GM18511 (cell line): Measurements from ENCODE around the gene PRPF18.
"Not testable (repeated sequence)": the region's sequence is repeated elsewhere in the genome, so short reads cannot be mapped to it uniquely, and the experiment has no call there.

Experiments
- ATAC-seq: cut with Tn5 transposase; IDR thresholded peaks from one replicate; pipeline ENCODE4 v1.9.1; 2021; ENCODE audit warnings: mild to moderate bottlenecking, moderate library complexity; ENCODE audit not compliant: unreplicated experiment

Gene PRPF18

DNA sequence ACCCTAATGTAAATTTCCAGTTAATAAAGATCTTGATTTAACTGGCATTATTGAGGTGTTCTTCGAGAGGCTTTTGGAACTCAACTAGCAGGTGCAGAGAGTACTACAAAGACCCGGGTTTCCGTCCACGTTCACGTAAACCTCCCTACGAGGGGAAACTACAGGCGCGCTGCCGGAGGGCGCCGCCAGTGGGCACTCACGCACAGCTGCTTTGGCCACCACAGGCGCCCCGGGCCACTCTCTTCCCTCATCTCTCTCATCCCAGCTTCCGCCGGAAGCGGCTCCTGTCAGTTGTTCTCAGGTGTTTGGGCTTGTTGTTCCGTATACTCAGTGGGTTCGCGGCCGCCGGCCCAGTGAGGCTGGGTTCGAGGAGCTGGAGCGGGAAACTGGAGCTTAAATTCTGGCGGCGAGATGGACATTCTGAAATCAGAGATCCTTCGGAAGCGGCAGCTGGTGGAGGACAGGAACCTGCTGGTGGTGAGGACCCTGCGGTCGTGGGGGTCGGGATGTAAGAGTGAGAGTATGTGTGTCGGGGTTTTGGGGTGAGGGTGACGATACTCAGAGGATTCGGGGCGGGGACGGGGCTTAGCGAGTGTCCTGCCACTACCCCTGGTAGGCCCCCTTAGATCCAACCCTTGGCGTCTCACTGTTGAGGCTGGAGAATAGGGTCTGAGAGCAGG lies at the start of gene PRPF18:
PRPF18 (plus strand) TSS at position 290 of the 680 bp plus-strand sequence; CDS start at position 412, 122 bp downstream.
- peak; percentile 100 for ATAC-seq

- not testable (repeated sequence) for ATAC-seq
Measured at GRCh38 chr10:13537985-13538384, 48.8 kb upstream of the PRPF18 start.

GRCh38 chr10:13542533-13542932 lies 44.2 kb upstream of the PRPF18 start:
- ATAC-seq, result no peak

DNA sequence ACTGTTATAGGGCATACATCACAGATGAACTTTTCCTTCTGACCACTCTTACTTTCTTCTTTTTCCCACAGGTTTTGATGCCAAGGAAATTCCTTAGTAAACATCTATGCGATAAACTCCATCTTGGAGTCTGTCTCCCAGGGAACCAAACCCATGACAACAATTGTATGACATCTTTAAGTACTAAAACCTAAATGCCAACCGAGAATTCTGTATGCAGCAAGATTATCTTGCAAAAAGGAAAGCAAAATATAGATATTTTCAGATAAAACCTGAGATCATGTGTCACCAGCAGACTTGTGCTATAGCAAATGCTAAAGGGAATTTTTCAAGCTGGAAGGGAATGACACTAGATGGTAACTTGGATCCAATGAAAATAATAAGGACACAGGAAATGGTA lies 36.0 kb upstream of the PRPF18 start:
- ATAC-seq, result no peak

- no peak for ATAC-seq
Measured at GRCh38 chr10:13555884-13556510, 30.8 kb upstream of the PRPF18 start.

GRCh38 chr10:13559124-13559700 lies 27.6 kb upstream of the PRPF18 start:
- ATAC-seq, result no peak

GRCh38 chr10:13560597-13560996 lies 26.2 kb upstream of the PRPF18 start:
- ATAC-seq, result no peak

DNA sequence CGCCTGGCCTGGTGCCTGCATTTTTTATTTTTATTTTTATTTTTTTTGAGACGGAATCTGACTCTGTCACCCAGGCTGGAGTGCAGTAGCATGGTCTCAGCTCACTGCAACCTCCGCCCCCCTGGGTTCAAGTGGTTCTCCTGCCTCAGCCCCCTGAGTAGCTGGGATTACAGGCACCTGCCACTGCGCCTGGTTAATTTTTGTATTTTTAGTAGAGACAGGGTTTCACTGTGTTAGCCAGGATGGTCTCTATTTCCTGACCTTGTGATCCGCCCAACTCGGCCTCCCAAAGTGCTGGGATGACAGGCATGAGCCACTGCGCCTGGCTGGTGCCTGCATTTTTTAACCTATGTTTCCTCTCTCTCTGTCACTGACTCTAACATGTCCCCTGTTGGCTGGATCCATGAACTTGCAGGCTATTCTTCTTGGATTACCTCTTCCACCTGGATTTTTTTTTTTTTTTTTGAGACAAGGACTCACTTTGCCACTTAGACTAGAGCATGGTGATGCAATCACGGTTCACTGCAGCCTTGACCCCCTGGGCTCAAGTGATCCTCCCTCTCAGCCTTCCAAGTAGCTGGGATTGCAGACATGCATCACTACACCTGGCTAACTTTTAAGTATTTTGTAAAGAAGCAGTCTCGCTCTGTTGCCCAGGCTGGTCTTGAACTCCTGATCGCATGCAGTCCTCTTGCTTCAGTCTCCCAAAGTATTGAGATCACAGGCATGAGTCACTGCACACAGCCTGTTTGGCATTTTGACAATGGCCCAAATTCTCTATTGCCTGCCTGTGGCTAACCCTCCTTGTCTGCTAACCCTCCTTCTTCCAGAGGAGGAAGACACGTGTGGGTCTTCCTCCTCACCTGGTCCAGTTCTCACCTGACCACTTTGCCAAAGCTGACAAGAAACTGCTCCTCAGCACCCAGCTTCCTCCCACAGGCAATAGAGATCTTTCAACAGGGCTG lies 23.0 kb upstream of the PRPF18 start:
- ATAC-seq, result no peak

DNA sequence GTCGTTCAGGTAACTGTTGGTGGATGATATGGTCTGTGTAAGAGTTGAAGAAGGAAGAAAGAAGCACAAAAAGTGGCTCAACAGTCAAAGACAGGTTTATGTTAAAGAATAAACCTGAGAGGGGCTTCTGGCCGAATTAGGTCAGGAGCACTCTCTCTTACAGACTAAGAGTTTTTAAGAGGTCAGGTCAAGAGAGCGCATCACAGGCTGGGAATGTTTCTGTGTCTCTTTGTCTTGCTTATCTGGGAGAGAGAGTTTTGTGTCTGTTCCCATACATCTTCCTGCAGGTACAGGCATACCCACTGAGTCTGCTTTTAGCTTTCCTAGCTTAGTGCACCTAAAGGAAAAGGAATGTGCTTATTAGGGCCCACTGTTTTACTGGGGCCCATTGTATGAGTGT lies 22.2 kb upstream of the PRPF18 start:
- ATAC-seq, result no peak

GRCh38 chr10:13567030-13567429 lies 19.7 kb upstream of the PRPF18 start:
- no peak for ATAC-seq

GRCh38 chr10:13571541-13571940 lies 15.2 kb upstream of the PRPF18 start:
- no peak for ATAC-seq

DNA sequence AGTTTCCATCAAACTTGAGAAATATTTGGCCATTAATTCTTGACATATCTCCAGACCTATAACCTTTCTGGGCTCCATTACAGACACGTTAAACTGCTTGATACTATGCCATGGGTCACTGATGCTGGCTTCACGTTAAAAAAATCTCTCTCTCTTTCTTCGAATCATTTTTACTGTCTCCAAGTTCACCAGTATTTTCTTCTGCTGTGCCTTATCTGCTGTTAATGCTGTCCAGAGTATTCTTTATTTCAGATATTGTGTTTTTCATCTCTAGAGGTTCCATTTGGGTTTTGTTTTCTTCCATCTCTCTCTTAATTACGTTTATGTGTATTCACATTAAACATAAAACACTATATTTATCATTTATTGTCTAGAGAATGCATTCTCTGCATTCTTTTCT lies 12.8 kb upstream of the PRPF18 start:
- no peak for ATAC-seq

GRCh38 chr10:13585195-13585751 lies 1.5 kb upstream of the PRPF18 start:
- no peak for ATAC-seq

DNA sequence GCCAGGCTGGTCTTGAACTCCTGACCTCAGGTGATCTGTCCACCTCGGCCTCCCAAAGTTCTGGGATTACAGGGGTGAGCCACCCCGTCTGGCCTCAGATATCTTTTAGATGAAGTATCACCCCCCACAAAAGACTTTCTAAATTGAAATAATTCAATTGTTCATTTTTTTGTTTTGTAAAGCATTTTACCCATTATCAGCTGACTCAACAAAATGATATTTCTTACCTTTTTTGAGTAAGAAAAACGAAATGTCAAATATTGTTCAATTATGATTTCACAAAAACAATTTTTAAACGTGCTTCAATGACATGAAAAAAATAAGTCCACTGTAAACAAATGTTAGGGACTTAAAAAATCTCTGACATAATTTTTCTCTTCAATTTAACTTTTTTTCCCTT lies 822 bp upstream of the PRPF18 start:
- no peak for ATAC-seq

DNA sequence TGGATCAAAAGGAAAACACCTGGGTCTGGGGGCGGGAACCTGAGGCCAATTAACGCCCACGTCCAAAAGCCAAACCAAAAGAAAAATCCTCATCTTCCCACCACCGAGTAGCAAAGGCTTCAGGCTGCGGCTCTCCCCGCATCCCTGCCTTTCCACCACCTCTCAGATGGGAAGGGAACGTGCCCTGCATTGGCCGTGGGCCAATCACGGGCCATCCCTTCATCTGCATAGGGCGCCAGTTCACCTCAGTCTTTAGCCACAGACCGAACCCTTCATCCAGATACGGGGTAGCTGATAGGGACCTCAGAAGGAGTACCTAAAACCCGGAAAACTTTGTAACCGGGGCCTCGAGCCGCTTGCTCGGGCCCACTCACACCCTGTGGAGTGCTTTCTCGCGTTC lies 626 bp downstream of the PRPF18 start:
- no peak for ATAC-seq

DNA sequence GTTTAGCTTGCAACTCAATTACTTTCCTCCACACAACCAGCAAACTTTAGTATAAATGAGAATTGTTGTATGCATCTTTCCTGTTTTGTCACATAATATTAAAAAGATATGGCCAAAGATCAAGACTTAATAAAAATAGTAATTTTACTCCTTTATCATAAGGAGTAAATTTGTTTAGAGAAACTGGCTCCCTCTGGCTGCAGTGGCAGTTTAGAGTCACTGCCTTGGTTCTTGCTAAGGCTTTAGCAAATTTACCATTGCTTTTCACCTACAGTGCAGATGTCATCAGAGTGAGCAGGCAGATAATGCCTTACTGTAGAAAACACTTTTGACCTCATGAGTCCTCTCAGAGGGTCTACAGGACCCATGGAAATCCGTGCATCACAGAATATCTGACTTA lies 2.6 kb downstream of the PRPF18 start:
- no peak for ATAC-seq

- ATAC-seq, result no peak
Measured at GRCh38 chr10:13590886-13591285, 4.1 kb downstream of the PRPF18 start.

DNA sequence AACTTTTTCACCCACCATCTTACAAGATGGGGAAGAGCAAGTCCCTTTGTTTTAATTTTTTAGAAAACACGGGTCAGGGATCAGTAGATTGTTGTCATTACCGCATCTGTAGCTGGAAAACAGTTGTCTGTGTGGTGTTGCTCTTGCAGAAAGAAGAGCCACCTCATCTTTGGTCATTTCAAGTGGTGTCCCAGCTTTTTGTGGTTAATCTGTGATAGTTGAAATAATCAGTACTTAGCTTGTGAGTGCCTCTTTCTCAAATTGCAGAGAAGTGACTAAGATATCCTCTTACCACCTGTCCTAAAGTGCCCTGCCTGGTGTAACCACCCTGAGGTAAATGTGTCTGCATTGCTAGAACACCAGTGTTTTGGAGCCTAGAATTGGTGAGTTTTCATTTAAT lies 5.5 kb downstream of the PRPF18 start:
- no peak for ATAC-seq

DNA sequence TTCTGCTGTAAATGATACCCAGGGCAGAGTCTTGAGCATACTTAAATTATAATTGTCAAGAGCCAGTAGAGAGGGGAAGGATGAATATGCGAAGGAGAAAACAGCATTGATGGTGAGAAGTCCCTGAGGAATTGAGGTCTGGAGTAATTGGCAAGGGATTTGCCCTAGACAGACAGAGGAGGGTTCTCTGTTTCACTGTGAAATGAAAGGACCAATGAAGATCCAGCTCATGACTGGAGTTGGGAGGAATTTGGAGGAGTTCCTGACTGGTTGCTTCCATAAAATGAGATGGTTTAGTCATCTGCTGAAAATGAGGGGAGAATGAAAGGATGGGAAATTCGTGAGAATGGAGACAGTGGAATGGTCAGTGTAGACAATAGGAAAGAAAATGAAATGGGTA lies 6.8 kb downstream of the PRPF18 start:
- no peak for ATAC-seq

DNA sequence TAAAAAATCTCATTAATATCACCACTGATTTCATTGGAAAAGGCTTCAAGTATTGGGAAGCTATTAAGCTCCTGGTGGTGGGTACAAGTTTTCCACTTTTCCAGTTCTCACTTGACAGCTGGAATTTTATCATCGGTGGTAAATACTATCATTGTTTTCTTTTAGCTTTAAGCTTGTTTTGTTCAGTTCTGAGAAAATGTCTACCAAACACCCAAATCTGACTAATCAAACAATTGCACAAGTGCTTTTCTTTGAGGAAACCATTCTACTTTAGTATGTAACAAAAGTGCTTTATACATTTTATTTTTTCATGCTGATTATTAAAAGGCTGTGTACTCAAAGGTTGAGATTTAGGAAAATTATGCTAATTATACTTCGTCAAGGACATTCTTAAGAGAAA lies 7.9 kb downstream of the PRPF18 start:
- ATAC-seq, result no peak

GRCh38 chr10:13597909-13598308 lies 11.1 kb downstream of the PRPF18 start:
- no peak for ATAC-seq
